ENCODE measurements around the gene SPRR1B.
"Not testable (repeated sequence)": the region's sequence is repeated elsewhere in the genome, so short reads cannot be mapped to it uniquely, and the experiment has no call there.

The SPRR1B gene

GRCh38 chr1:153032677-153033308, 1.8 kb downstream of the SPRR1B start:
- peak overlapping the region; percentile 78 for H3K27ac ChIP-seq
- peak; percentile 91 for DNase-seq (ENCODE audit: low read depth, low spot score)

GRCh38 chr1:153035211-153035610, 4.2 kb downstream of the SPRR1B start:
- H3K27ac ChIP-seq = peak overlapping the region; percentile 78
- no peak for DNase-seq (ENCODE audit: low read depth, low spot score)

- H3K27ac ChIP-seq = peak within 1 kb of the TSS; percentile 46
Observed at GRCh38 chr1:153040950-153041631, 10.1 kb downstream of the SPRR1B start, which contains the start of gene SPRR2D. SPRR2D (minus strand) TSS chr1:153041120; CDS start chr1:153040346, 774 bp downstream.

GRCh38 chr1:153049211-153049610, 18.2 kb downstream of the SPRR1B start:
- no peak for DNase-seq (ENCODE audit: low read depth, low spot score)
- H3K27ac ChIP-seq = no peak overlapping the region

More at GRCh38 chr1:153040950-153041631, 10.1 kb downstream of the SPRR1B start, which contains the start of gene SPRR2D:
- DNase-seq (ENCODE audit: low read depth, low spot score) = no peak

- not testable (repeated sequence) for H3K27ac ChIP-seq; DNase-seq (ENCODE audit: low read depth, low spot score)
Observed at GRCh38 chr1:153056111-153056510, 25.1 kb downstream of the SPRR1B start.

GRCh38 chr1:153057375-153057774, 26.4 kb downstream of the SPRR1B start, which contains the start of gene SPRR2A:
SPRR2A (minus strand) TSS chr1:153057512; CDS start chr1:153056735, 777 bp downstream.
- peak within 1 kb of the TSS; percentile 28 for H3K27ac ChIP-seq
- no peak for DNase-seq (ENCODE audit: low read depth, low spot score)

GRCh38 chr1:153058154-153058553, 27.2 kb downstream of the SPRR1B start:
- DNase-seq (ENCODE audit: low read depth, low spot score) = no peak
- H3K27ac ChIP-seq = peak overlapping the region; percentile 28

- H3K27ac ChIP-seq = no peak overlapping the region
- no peak for DNase-seq (ENCODE audit: low read depth, low spot score)
Observed at GRCh38 chr1:153058826-153059784, 28.1 kb downstream of the SPRR1B start.

GRCh38 chr1:153070243-153070642, 39.2 kb downstream of the SPRR1B start:
- H3K27ac ChIP-seq = no peak overlapping the region
- no peak for DNase-seq (ENCODE audit: low read depth, low spot score)

- no peak within 1 kb of the TSS for H3K27ac ChIP-seq
- no peak for DNase-seq (ENCODE audit: low read depth, low spot score)
Observed at GRCh38 chr1:153071511-153071910, 40.5 kb downstream of the SPRR1B start, which contains the start of gene SPRR2B. SPRR2B (minus strand) TSS chr1:153071611; CDS start chr1:153070839, 772 bp downstream.

GRCh38 chr1:153072806-153073726, 42.1 kb downstream of the SPRR1B start:
- no peak overlapping the region for H3K27ac ChIP-seq
- DNase-seq (ENCODE audit: low read depth, low spot score) = no peak

- no peak for DNase-seq (ENCODE audit: low read depth, low spot score)
- H3K27ac ChIP-seq = no peak overlapping the region
Observed at GRCh38 chr1:153081736-153082135, 50.7 kb downstream of the SPRR1B start.
